ENCODE data around the gene TMEM163. TPM values are rescaled to one million over a fixed set of nuclear protein-coding genes. Genes with fewer than 3 reads are reported as not detected.
A peak's percentile ranks its signal among the peaks of the same experiment; 100 is the strongest.

Gene TMEM163
- total RNA-seq, 1 donor from 2014 or later = 0.95 TPM

GRCh38 chr2:134634054-134634753 lies 84.6 kb downstream of the TMEM163 start:
- no peak overlapping the region for H3K27ac Mint-ChIP-seq
- Histone ChIP-seq H3K79me2 (ENCODE audit: low read depth) (no peaks in the 10 kb centered on the region), H3K27ac (no peak overlapping the region), H3K36me3 (no peaks in the 10 kb centered on the region), H3K27me3 (no peaks in the 10 kb centered on the region), H3K9ac (no peak overlapping the region), H3F3A (ENCODE audit: low read depth) (no peaks in the 10 kb centered on the region), H3K4me3 (no peak overlapping the region), H4K20me1 (ENCODE audit: low read depth) (no peaks in the 10 kb centered on the region), H3K4me2 (peak overlapping the region; percentile 27), H2AFZ (replicated peaks) (no peak overlapping the region), H3K9me3 (ENCODE audit: low read depth) (no peaks in the 10 kb centered on the region), H3K4me1 (peaks cover 9% of the 10 kb centered on the region)
- no peaks in the 10 kb centered on the region for H3K9me3 Mint-ChIP-seq
- H3K4me1 Mint-ChIP-seq = peaks cover 6% of the 10 kb centered on the region
- DNase-seq (ENCODE audit: low spot score) = peak; percentile 20
- H3K36me3 Mint-ChIP-seq = no peaks in the 10 kb centered on the region
- peaks cover 6% of the 10 kb centered on the region for H3K27me3 Mint-ChIP-seq (ENCODE audit: insufficient read depth, low read depth)
- no peak overlapping the region for H3K4me3 Mint-ChIP-seq
- TF ChIP-seq EZH2phosphoT487 (IDR thresholded peaks at IDR 0.05) (no peak), EZH2 (IDR thresholded peaks at IDR 0.05) (no peak)
- TF ChIP-seq, protein P1, sequence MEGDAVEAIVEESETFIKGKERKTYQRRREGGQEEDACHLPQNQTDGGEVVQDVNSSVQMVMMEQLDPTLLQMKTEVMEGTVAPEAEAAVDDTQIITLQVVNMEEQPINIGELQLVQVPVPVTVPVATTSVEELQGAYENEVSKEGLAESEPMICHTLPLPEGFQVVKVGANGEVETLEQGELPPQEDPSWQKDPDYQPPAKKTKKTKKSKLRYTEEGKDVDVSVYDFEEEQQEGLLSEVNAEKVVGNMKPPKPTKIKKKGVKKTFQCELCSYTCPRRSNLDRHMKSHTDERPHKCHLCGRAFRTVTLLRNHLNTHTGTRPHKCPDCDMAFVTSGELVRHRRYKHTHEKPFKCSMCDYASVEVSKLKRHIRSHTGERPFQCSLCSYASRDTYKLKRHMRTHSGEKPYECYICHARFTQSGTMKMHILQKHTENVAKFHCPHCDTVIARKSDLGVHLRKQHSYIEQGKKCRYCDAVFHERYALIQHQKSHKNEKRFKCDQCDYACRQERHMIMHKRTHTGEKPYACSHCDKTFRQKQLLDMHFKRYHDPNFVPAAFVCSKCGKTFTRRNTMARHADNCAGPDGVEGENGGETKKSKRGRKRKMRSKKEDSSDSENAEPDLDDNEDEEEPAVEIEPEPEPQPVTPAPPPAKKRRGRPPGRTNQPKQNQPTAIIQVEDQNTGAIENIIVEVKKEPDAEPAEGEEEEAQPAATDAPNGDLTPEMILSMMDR (IDR thresholded peaks at IDR 0.05) = no peak

- peaks cover 9% of the 10 kb centered on the region for H3K4me1 ChIP-seq
- H3K27me3 Mint-ChIP-seq (ENCODE audit: insufficient read depth, low read depth) = peaks cover 3% of the 10 kb centered on the region
- no peaks in the 10 kb centered on the region for H3F3A ChIP-seq (ENCODE audit: low read depth)
- TF ChIP-seq EZH2 (IDR thresholded peaks at IDR 0.05) (no peak), EZH2phosphoT487 (IDR thresholded peaks at IDR 0.05) (no peak)
- TF ChIP-seq, protein P1 (IDR thresholded peaks at IDR 0.05) = no peak
- no peak overlapping the region for H3K4me3 Mint-ChIP-seq
- H3K9ac ChIP-seq = no peak overlapping the region
- no peak overlapping the region for H3K4me2 ChIP-seq
- no peaks in the 10 kb centered on the region for H3K79me2 ChIP-seq (ENCODE audit: low read depth)
- no peaks in the 10 kb centered on the region for H3K36me3 Mint-ChIP-seq
- H3K36me3 ChIP-seq = no peaks in the 10 kb centered on the region
- peaks cover 6% of the 10 kb centered on the region for H3K4me1 Mint-ChIP-seq
- H3K27ac Mint-ChIP-seq = no peak overlapping the region
- no peaks in the 10 kb centered on the region for H3K27me3 ChIP-seq
- H3K9me3 Mint-ChIP-seq = no peaks in the 10 kb centered on the region
- no peaks in the 10 kb centered on the region for H4K20me1 ChIP-seq (ENCODE audit: low read depth)
- H3K9me3 ChIP-seq (ENCODE audit: low read depth) = no peaks in the 10 kb centered on the region
- H3K27ac ChIP-seq = no peak overlapping the region
- H2AFZ ChIP-seq (replicated peaks) = no peak overlapping the region
- H3K4me3 ChIP-seq = no peak overlapping the region
- no peak for DNase-seq (ENCODE audit: low spot score)
Measured at GRCh38 chr2:134630504-134631159, 88.2 kb downstream of the TMEM163 start.

GRCh38 chr2:134628453-134628852 lies 90.3 kb downstream of the TMEM163 start:
- no peak for DNase-seq (ENCODE audit: low spot score)
- Histone ChIP-seq H3K79me2 (ENCODE audit: low read depth) (no peaks in the 10 kb centered on the region), H4K20me1 (ENCODE audit: low read depth) (no peaks in the 10 kb centered on the region), H3K27ac (no peak overlapping the region), H3F3A (ENCODE audit: low read depth) (no peaks in the 10 kb centered on the region), H3K4me3 (no peak overlapping the region), H3K4me2 (no peak overlapping the region), H3K9me3 (ENCODE audit: low read depth) (no peaks in the 10 kb centered on the region), H3K9ac (no peak overlapping the region), H2AFZ (replicated peaks) (no peak overlapping the region), H3K36me3 (no peaks in the 10 kb centered on the region), H3K4me1 (no peaks in the 10 kb centered on the region), H3K27me3 (no peaks in the 10 kb centered on the region)
- no peaks in the 10 kb centered on the region for H3K27me3 Mint-ChIP-seq (ENCODE audit: insufficient read depth, low read depth)
- no peaks in the 10 kb centered on the region for H3K9me3 Mint-ChIP-seq
- H3K27ac Mint-ChIP-seq = no peak overlapping the region
- TF ChIP-seq EZH2 (IDR thresholded peaks at IDR 0.05) = no peak
- TF ChIP-seq EZH2phosphoT487 (IDR thresholded peaks at IDR 0.05) = no peak
- TF ChIP-seq, protein P1 (IDR thresholded peaks at IDR 0.05) = no peak
- no peaks in the 10 kb centered on the region for H3K36me3 Mint-ChIP-seq
- no peak overlapping the region for H3K4me3 Mint-ChIP-seq
- H3K4me1 Mint-ChIP-seq = no peaks in the 10 kb centered on the region

Data from neural progenitor cell (in vitro differentiated cells).